SW480 (cell line): Measurements from ENCODE around the gene DHX30.
"Not testable (repeated sequence)": the region's sequence is repeated elsewhere in the genome, so short reads cannot be mapped to it uniquely, and the experiment has no call there.

Experiments used
- DNase-seq: peaks from one replicate; pipeline ENCODE4 v3.0.0-alpha.2; 2016; ENCODE audit warnings: low spot score

The DHX30 gene

DNA sequence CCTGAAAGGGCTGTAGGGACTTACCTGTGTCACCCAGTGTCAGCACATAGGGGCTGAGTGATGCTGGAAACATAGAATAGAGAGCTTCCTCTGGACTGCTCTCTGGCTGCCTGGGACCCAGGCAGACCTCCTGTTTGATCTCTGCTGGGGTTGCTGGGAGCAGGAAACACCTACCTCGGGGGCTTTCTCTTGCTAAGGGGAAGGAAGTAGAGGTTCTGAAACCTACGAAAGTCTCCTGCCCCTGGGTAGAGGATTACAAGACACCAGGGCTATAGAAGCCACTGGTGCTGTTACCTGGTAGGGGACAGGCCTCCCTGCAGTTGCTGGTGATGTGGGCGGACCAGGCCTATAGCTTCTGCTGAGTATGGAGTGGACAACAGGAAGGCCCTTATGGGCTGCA is 81.7 kb downstream of the DHX30 start:
- no peak for DNase-seq

DNA sequence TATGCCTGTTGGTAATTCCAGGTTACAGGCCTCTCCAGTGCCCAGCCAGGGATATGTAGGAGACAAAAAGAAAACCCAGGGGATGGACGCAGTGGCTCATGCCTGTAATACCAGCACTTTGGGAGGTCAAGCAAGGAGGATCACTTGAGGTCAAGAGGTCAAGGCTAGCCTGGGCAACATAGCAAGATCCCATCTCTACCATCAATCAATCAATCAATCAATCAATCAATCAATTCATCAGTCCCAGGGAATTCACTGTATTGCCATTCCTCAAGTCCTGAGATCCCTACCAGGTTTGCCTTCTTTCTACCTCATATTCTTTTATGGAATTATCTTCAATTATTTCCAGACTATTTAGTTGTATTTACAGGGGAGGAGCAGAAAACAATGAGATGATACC is 82.2 kb downstream of the DHX30 start:
- DNase-seq = no peak

DNA sequence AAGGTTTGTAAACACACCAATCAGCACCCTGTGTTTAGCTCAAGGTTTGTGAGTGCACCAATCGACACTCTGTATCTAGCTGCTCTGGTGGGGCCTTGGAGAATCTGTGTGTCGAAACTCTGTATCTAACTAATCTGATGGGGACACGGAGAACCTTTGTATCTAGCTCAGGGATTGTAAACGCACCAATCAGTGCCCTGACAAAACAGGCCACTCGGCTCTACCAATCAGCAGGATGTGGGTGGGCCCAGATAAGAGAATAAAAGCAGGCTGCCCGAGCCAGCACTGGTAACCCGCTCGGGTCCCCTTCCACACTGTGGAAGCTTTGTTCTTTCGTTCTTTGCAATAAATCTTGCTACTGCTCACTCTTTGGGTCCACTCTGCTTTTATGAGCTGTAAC is 85.1 kb downstream of the DHX30 start:
- DNase-seq = not testable (repeated sequence)

DNA sequence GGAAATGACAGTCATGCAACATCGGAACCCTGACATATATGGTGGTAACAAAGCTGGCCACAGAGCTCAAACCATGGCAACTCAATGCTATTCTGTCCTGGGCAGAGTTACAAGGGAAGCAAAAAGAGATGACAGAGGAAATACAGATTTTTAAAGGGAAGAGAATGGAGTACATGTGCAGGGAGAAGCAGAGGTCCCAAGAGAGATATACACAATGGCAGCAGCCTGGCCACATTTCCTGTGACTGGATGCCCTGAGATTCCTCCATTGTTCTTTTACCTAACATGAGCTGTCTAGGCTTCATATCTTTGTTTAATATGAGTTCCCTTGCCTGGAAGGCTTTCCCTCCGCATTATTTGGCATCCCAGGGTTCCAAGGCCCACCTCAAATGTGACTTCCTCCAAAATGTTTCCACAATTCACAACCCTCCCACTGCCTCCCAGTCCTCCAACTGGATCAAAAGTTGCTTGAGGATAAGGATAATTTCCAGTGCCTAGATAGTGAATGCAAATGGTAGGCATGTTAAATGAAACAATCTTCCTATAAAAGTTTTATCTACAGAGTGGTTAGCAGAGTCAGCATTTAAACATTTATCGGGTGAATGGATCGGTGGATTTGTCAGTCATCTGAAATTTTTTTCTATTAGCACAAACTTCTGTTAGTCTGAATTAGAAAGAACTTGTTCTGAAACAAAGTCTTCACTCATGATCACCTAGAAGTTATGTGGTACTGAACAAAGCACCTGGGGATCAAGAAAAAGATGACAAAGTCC is 86.2 kb downstream of the DHX30 start:
- DNase-seq = no peak

DNA sequence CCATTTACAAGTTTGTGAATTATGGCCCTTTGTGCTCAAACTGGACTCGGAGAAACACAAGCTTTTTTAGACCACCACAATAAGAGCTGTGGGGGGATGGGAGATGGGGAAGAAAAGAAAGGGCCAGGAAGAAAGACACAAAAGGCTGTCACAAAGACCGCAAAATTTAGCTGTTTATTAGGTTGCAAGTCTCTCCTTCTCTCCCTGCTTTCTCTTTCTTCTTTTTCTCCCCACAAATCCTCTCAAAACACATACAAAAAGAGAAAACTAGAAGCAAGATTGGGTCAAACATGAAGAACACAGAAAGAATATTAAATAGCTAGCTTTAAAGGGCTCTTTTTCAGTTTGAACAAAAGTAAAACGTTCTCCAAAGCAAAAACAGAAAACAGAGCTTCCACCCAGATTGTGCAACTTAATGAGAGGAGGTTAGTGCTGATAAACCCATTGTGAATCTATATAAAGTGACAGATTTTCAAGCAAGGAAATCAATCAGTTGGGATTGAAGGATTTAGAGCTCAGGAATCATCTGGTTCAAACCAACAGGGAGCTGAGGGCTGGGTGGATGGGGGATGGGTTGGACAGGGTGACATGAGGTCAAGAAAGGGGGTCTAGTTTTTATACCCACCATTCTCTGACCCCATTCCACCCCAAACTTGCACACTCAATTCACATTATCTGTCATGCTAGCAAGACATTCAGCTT is 87.3 kb downstream of the DHX30 start:
- DNase-seq = no peak

DNA sequence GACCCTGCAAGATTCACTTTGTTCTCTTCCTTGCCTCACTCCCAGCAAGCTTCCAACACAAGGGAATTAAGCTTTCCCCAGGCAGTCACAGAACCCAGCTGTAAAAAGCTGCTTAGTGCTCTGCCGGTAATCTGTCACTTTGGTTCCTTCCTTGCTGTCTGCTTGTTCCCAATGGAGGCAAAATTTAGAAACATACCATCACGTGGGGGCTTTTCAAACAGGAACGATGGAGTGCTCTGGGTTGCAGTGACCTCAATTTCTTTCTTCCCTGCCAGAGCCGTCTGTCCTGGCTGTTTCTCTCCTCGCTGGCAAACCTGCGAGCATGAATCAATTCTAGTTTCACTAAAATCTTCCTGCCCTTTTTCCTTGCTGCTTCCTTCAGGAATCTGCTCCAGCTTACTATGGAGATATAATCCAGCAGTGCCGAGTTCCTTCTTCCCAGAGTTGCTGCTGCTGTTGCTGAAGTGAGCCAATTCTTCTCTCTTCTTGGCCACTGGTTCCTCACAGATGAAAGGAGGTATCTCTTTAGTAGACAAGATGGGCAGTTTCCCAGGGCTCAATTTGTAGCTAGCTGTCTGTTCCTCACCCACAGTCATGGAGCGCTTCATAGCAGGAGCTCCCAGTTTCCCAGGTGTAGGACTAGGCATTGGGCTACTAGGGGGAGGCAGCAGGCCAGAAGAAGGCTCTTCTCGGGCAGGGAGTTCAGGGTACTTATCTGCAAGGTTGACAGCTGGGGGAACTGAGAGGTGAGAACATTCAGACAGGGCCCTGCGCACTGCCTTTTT is 88.1 kb downstream of the DHX30 start:
- no peak for DNase-seq

DNA sequence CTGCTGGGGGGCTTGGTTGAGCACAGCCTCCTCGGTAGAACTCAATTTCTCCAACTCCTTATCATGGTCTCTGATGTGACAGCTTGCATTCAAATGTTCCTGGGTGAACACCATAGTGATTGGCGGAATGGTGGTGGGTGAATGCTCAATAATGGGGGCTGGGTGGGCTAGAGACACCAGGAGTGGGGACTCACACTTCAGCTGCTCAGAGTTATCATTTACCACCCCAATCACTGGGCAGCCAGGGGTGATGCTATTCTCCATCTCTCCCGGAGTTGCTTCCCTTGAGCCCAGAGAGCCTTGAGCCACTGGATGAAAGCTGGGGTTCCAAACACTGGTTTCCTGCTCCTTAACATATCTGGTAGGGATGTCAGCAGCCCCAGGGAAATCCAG is 88.7 kb downstream of the DHX30 start:
- no peak for DNase-seq

DNA sequence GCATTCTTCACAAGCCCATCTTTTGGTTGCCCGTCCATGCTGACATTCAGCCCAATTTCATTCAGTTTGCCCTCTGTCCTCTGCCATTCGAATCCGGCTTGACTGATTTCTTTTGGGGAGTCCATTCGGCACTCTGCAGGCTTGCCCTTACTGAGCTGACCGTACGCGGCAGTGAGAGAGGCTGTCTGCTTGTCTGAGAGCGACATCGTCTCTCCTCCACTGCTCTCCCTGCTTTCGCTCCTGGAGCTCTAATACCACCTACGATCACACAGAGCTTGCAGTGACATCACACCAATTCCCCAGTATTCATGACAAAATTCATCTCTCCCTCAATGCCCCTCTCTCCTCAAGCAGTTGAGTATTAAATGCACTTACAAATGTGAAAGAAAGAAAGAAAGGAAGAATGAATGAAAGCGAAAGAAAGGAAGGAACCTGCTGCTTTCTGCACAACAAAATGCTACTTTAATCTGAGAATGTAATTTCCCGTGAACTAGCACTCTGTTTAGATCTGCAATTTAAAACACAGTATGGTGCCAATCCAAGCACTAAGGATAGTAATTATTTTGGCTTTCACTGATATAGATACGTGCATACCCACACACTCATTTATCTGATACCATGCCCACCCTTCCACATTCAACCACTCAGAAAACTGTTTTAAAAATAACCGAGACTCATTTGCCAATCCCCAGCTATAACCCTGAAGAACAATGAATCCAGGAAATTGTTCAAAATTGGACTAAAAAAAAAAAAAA is 89.5 kb downstream of the DHX30 start:
- DNase-seq = no peak

DNA sequence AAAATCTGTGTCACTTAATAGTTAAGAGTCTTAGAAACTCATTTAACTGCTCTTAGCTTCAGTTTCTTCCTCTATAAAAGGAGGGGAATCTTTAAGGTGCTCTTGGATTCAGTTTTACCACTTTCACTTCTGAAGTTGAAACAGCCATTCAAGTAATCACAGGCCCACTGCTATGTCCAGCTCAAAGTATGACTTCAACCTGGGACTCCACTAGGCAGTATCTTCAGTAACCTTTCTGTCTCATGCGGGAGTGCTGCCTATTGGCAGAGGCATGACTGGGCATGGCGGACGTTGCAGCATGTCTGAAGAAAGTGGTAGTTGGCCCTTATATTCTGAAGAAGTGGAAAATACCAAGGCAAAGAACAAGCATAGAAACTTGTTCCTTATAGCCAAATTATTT is 92.3 kb downstream of the DHX30 start:
- no peak for DNase-seq

DNA sequence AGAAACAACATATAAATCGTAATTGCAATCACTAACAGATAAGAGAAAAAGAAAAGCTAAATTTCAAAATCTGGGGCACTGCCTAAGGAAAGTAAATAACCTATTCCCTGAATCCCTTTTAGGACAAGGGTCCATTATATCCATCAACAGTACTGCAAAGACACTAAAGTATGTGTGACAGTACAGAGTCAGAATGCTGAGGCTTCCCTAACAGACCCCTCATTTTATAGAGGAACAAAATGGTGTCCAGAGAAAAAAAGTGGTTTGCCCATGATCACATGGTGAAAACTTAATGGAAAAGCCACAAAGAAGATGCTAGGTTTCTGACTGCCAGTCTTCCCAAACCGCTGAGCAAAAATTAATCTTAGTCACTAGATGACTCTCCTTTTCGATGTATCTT is 93.8 kb downstream of the DHX30 start:
- DNase-seq = no peak

DNA sequence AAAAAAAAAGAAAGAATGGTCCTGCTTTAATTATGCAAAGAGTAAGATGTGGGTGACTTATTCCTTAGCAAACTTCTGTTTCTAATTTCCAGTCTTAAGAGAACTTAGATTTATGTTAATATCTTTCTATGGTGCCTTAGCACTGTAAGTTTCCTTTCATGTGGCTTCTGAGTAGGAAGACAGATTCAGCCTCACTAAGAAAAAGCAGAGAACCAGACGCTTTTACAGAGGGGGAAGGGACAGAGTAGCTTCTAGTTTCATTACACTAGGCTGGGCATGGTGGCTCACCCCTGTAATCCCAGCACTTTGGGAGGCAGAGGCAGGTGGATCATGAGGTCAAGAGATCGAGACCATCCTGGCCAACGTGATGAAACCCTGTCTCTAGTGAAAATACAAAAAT is 95.0 kb downstream of the DHX30 start:
- no peak for DNase-seq

DNA sequence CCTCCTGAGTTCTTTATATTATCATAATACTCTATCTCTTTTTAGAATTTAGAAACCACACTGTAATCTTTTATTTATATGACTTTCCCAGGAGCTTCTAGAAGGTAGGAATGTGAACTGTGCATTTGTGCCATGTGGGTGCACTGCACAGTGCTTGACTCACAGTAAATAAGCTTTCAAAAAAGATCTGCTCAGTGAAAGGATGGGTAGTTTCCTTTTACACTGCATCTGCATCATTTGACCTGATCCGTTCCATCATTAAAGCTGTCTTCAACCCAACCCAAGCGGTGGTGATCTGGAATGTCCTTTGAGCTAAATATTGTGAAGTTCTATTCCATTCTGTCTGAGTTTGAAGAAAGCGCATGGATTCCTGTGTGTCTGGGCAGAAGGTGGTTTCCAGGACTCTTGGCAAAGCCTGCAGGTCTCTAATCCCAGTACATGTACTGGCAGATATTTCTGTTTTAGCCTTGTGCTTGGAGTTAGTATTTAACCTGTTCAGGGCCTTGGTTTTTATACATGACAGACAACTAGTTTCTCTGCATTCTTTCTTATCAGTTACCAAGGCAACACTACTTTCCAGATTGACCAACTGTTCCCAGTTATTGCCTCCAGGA is 96.7 kb downstream of the DHX30 start:
- DNase-seq = no peak
